ENCODE measurements around the gene SEPSECS.

SEPSECS gene

GRCh38 chr4:25104591-25104990 lies 55.7 kb downstream of the SEPSECS start:
- TF ChIP-seq CTCF (IDR thresholded peaks at IDR 0.05; ENCODE audit: insufficient read depth, low read length, poor library complexity, severe bottlenecking) (no peak), EZH2phosphoT487 (conservative IDR thresholded peaks at IDR 0.05; ENCODE audit: low read length) (no peak)

GRCh38 chr4:25103418-25103817 lies 56.8 kb downstream of the SEPSECS start:
- Histone ChIP-seq H3K27me3 (ENCODE audit: low read length) (no peaks in the 10 kb centered on the region), H4K20me1 (ENCODE audit: low read depth, low read length) (no peaks in the 10 kb centered on the region), H3K9me3 (ENCODE audit: insufficient read depth, low read length) (no peaks in the 10 kb centered on the region), H3K79me2 (ENCODE audit: insufficient read depth, low read length) (no peaks in the 10 kb centered on the region), H3K27ac (ENCODE audit: low read depth, low read length) (no peak overlapping the region), H3K4me2 (ENCODE audit: low read depth, low read length, poor library complexity, severe bottlenecking) (no peak overlapping the region), H3K9ac (ENCODE audit: low read length) (no peak overlapping the region), H3F3A (ENCODE audit: insufficient read depth) (no peaks in the 10 kb centered on the region), H3K9me2 (replicated peaks; ENCODE audit: insufficient read depth, low read length) (no peaks in the 10 kb centered on the region), H3K4me3 (ENCODE audit: insufficient read depth, low read length, poor library complexity, severe bottlenecking) (no peak overlapping the region), H3K36me3 (ENCODE audit: low read length) (no peaks in the 10 kb centered on the region), H2AFZ (ENCODE audit: low read depth, low read length, severe bottlenecking) (no peak overlapping the region)
- TF ChIP-seq CTCF (IDR thresholded peaks at IDR 0.05; ENCODE audit: insufficient read depth, low read length, poor library complexity, severe bottlenecking) (no peak), EZH2phosphoT487 (conservative IDR thresholded peaks at IDR 0.05; ENCODE audit: low read length) (no peak)

More at GRCh38 chr4:25104591-25104990, 55.7 kb downstream of the SEPSECS start:
- no peaks in the 10 kb centered on the region for H3K79me2 ChIP-seq (ENCODE audit: insufficient read depth, low read length)
- no peak overlapping the region for H2AFZ ChIP-seq (ENCODE audit: low read depth, low read length, severe bottlenecking)
- no peaks in the 10 kb centered on the region for H4K20me1 ChIP-seq (ENCODE audit: low read depth, low read length)
- H3K4me2 ChIP-seq (ENCODE audit: low read depth, low read length, poor library complexity, severe bottlenecking): no peak overlapping the region
- no peaks in the 10 kb centered on the region for H3F3A ChIP-seq (ENCODE audit: insufficient read depth)
- no peaks in the 10 kb centered on the region for H3K9me2 ChIP-seq (replicated peaks; ENCODE audit: insufficient read depth, low read length)
- no peaks in the 10 kb centered on the region for H3K9me3 ChIP-seq (ENCODE audit: insufficient read depth, low read length)
- no peaks in the 10 kb centered on the region for H3K36me3 ChIP-seq (ENCODE audit: low read length)
- H3K4me3 ChIP-seq (ENCODE audit: insufficient read depth, low read length, poor library complexity, severe bottlenecking): no peak overlapping the region
- H3K9ac ChIP-seq (ENCODE audit: low read length): no peak overlapping the region
- H3K27me3 ChIP-seq (ENCODE audit: low read length): no peaks in the 10 kb centered on the region
- H3K27ac ChIP-seq (ENCODE audit: low read depth, low read length): no peak overlapping the region

- no peaks in the 10 kb centered on the region for H3K36me3 ChIP-seq (ENCODE audit: low read length)
- no peaks in the 10 kb centered on the region for H4K20me1 ChIP-seq (ENCODE audit: low read depth, low read length)
- no peaks in the 10 kb centered on the region for H3K9me3 ChIP-seq (ENCODE audit: insufficient read depth, low read length)
- no peak overlapping the region for H3K4me3 ChIP-seq (ENCODE audit: insufficient read depth, low read length, poor library complexity, severe bottlenecking)
- H3K27me3 ChIP-seq (ENCODE audit: low read length): no peaks in the 10 kb centered on the region
- no peaks in the 10 kb centered on the region for H3K9me2 ChIP-seq (replicated peaks; ENCODE audit: insufficient read depth, low read length)
- TF ChIP-seq EZH2phosphoT487 (conservative IDR thresholded peaks at IDR 0.05; ENCODE audit: low read length) (no peak), CTCF (IDR thresholded peaks at IDR 0.05; ENCODE audit: insufficient read depth, low read length, poor library complexity, severe bottlenecking) (no peak)
- H2AFZ ChIP-seq (ENCODE audit: low read depth, low read length, severe bottlenecking): no peak overlapping the region
- H3K79me2 ChIP-seq (ENCODE audit: insufficient read depth, low read length): no peaks in the 10 kb centered on the region
- H3K9ac ChIP-seq (ENCODE audit: low read length): no peak overlapping the region
- H3F3A ChIP-seq (ENCODE audit: insufficient read depth): no peaks in the 10 kb centered on the region
- no peak overlapping the region for H3K4me2 ChIP-seq (ENCODE audit: low read depth, low read length, poor library complexity, severe bottlenecking)
- no peak overlapping the region for H3K27ac ChIP-seq (ENCODE audit: low read depth, low read length)
These were observed 58.4 kb downstream of the SEPSECS start for GRCh38 chr4:25101836-25102235.
